Measurements from ENCODE around the gene PDZD2. TPM values are rescaled to one million over a fixed set of nuclear protein-coding genes. Genes with fewer than 3 reads are reported as not detected.
"Not testable (repeated sequence)": the region's sequence is repeated elsewhere in the genome, so short reads cannot be mapped to it uniquely, and the experiment has no call there.

Gene PDZD2
- polyA plus RNA-seq, 1 donor from 2014 or later, result 3.1 TPM

- no peaks in the 10 kb centered on the region for H3K9me2 ChIP-seq (ENCODE audit: insufficient read depth, low read length)
- no peaks in the 10 kb centered on the region for H3F3A ChIP-seq (ENCODE audit: insufficient read depth, low read length, poor library complexity, severe bottlenecking)
- TF ChIP-seq SMC3 (conservative IDR thresholded peaks at IDR 0.05; ENCODE audit: poor library complexity) (no peak), REST (IDR thresholded peaks at IDR 0.05; ENCODE audit: borderline replicate concordance) (no peak), POLR2AphosphoS5 (IDR thresholded peaks at IDR 0.05) (no peak), RAD21 (conservative IDR thresholded peaks at IDR 0.05) (no peak), EZH2 (IDR thresholded peaks at IDR 0.05; ENCODE audit: borderline replicate concordance, insufficient read depth, low read length, poor library complexity, severe bottlenecking) (no peak)
- no peak overlapping the region for H3K9ac ChIP-seq (ENCODE audit: low read length)
- no peak overlapping the region for H3K4me3 ChIP-seq (ENCODE audit: low read length)
- H4K20me1 ChIP-seq (ENCODE audit: insufficient read depth), result no peaks in the 10 kb centered on the region
- H3K4me2 ChIP-seq (ENCODE audit: low read length), result no peak overlapping the region
- H3K9me3 ChIP-seq (ENCODE audit: low read length), result no peaks in the 10 kb centered on the region
- no peaks in the 10 kb centered on the region for H3K79me2 ChIP-seq (replicated peaks; ENCODE audit: insufficient read depth, low read length)
- no peaks in the 10 kb centered on the region for H3K36me3 ChIP-seq (ENCODE audit: insufficient read depth, low read length)
- no peaks in the 10 kb centered on the region for H3K27me3 ChIP-seq (ENCODE audit: insufficient read depth, low read depth, low read length)
- H2AFZ ChIP-seq (ENCODE audit: low read depth, low read length), result no peak overlapping the region
- H3K27ac ChIP-seq (ENCODE audit: low read length), result no peak overlapping the region
Measured at GRCh38 chr5:31770998-31771397, 132.1 kb downstream of the PDZD2 start.

DNA sequence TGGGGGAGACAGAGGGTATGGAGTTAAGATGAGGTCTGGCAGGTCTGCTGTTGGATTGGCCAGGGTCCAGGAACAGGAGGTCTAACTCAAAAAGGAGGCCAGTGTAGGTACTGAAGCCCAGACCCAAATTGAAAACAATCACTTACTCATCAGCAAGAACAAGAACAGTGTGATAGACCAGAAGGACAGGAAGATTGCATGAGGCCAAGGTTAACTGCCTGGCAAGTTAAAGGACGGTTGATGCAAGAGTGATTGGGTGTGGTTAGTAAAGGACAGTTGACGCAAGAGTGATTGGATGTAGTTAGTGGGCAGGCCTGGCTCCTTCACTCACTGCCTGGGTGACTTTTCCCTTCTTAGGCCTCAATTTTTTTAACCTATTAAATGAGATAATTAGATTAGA lies 132.6 kb downstream of the PDZD2 start:
- Histone ChIP-seq H3K9me2 (ENCODE audit: insufficient read depth, low read length) (no peaks in the 10 kb centered on the region), H3K4me2 (ENCODE audit: low read length) (no peak overlapping the region), H3K79me2 (replicated peaks; ENCODE audit: insufficient read depth, low read length) (no peaks in the 10 kb centered on the region), H3K4me3 (ENCODE audit: low read length) (no peak overlapping the region), H3F3A (ENCODE audit: insufficient read depth, low read length, poor library complexity, severe bottlenecking) (no peaks in the 10 kb centered on the region), H3K9ac (ENCODE audit: low read length) (no peak overlapping the region), H2AFZ (ENCODE audit: low read depth, low read length) (no peak overlapping the region), H3K27ac (ENCODE audit: low read length) (no peak overlapping the region), H4K20me1 (ENCODE audit: insufficient read depth) (no peaks in the 10 kb centered on the region), H3K9me3 (ENCODE audit: low read length) (no peaks in the 10 kb centered on the region), H3K27me3 (ENCODE audit: insufficient read depth, low read depth, low read length) (no peaks in the 10 kb centered on the region), H3K36me3 (ENCODE audit: insufficient read depth, low read length) (no peaks in the 10 kb centered on the region)
- TF ChIP-seq EZH2 (IDR thresholded peaks at IDR 0.05; ENCODE audit: borderline replicate concordance, insufficient read depth, low read length, poor library complexity, severe bottlenecking) (no peak), TAF1 (IDR thresholded peaks at IDR 0.05; ENCODE audit: low read depth) (no peak), MXI1 (conservative IDR thresholded peaks at IDR 0.05; ENCODE audit: poor library complexity, severe bottlenecking) (no peak), POLR2AphosphoS5 (IDR thresholded peaks at IDR 0.05) (no peak)

DNA sequence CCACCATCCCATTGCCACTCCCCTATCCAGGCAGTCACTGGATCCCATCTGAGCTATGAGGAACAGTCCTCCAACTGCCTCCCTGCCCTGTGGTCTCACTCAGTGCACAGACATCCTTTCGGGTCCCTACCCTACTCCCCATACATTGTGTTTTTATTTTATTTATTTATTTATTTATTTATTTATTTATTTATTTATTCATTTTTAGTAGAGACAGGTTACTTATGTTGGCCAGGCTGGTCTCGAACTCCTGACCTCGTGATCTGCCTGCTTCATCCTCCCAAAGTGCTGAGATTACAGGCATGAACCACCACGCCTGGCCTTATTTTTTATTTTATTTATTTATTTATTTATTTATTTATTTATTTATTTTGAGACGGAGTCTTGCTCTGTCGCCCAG lies 137.4 kb downstream of the PDZD2 start:
- H3K4me2 ChIP-seq (ENCODE audit: low read length); H3K9me2 ChIP-seq (ENCODE audit: insufficient read depth, low read length); H3K4me3 ChIP-seq (ENCODE audit: low read length); H3K27me3 ChIP-seq (ENCODE audit: insufficient read depth, low read depth, low read length); H3K9me3 ChIP-seq (ENCODE audit: low read length); H2AFZ ChIP-seq (ENCODE audit: low read depth, low read length); H3K36me3 ChIP-seq (ENCODE audit: insufficient read depth, low read length); H3K27ac ChIP-seq (ENCODE audit: low read length); H3K79me2 ChIP-seq (replicated peaks; ENCODE audit: insufficient read depth, low read length); H3K9ac ChIP-seq (ENCODE audit: low read length); H4K20me1 ChIP-seq (ENCODE audit: insufficient read depth); H3F3A ChIP-seq (ENCODE audit: insufficient read depth, low read length, poor library complexity, severe bottlenecking): not testable (repeated sequence)
